GM18519 (cell line): ENCODE measurements around the gene APOL4.
"Not testable (repeated sequence)": the region's sequence is repeated elsewhere in the genome, so short reads cannot be mapped to it uniquely, and the experiment has no call there.

Experiments used
- ATAC-seq: cut with Tn5 transposase; IDR thresholded peaks from one replicate; pipeline ENCODE4 v1.9.1; 2021; ENCODE audit warnings: mild to moderate bottlenecking, moderate library complexity; ENCODE audit not compliant: unreplicated experiment, low FRiP score

Gene APOL4

GRCh38 chr22:36232715-36233401 lies 31.2 kb upstream of the APOL4 start:
- no peak for ATAC-seq

- not testable (repeated sequence) for ATAC-seq
These were observed 29.4 kb upstream of the APOL4 start for GRCh38 chr22:36231051-36231450.

DNA sequence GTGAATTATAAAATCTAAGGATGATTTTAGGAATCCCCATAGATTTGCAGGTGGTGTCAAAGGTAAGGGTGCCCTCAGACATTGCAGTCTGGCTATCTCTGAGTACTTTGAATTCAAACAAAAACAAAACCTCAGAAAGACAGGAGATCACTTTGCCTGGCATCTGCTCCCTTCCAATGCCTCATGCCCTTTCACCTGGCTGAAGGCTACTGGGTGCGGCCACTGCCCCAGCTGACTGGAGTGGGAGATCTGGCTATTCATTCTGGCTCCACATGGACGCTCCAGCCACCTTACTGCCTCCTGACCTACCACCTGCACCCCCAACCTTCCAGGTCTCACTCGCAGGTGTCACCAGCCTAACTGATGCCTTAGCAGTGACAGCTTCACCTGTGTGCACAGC lies 28.0 kb upstream of the APOL4 start:
- not testable (repeated sequence) for ATAC-seq

- ATAC-seq: no peak
These were observed 27.3 kb upstream of the APOL4 start for GRCh38 chr22:36228944-36229343.

DNA sequence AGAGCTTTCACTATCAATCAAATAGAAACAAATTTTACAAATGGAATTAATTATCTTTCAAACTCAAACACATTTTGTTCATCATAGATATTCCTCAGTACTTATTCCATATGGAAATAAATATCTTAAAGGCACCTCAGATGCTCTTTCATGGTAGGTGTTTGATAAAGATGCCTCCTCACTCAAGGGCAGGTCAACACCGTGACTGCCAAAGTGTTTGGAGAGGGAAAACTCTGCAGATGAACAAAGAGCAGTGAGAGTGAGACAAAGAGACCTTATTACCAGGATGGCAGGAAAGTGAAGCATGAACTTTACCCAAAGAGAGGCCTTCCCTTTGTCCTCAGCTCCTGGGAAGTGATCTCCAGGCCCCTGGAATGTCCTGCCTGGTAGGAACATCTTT lies 26.8 kb upstream of the APOL4 start:
- not testable (repeated sequence) for ATAC-seq

DNA sequence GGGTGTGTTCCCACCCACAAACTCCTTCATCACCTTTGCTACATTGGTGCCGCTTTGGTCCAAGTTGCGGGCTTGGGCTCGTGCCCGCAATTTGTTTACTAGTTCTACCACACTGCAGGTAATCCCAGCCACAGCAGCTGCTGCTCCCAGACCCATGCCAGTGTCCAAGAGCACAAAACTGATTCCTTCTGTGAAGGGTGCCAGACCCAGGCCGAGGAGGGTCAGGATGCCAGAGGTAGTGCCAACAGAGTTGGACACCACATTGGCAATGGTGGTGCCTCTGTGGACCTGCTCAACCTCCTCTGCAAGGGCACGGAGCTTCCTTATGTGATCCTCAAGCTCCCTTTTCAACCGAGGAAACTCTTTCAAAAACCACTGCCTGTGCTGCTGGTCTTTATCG lies 26.2 kb upstream of the APOL4 start:
- ATAC-seq: no peak

GRCh38 chr22:36227396-36227795 lies 25.8 kb upstream of the APOL4 start:
- ATAC-seq: no peak

- ATAC-seq: no peak
These were observed 24.6 kb upstream of the APOL4 start for GRCh38 chr22:36226189-36226588.

GRCh38 chr22:36225333-36225922 lies 23.8 kb upstream of the APOL4 start:
- ATAC-seq: no peak

- ATAC-seq: no peak
These were observed 22.6 kb upstream of the APOL4 start for GRCh38 chr22:36224245-36224644.

DNA sequence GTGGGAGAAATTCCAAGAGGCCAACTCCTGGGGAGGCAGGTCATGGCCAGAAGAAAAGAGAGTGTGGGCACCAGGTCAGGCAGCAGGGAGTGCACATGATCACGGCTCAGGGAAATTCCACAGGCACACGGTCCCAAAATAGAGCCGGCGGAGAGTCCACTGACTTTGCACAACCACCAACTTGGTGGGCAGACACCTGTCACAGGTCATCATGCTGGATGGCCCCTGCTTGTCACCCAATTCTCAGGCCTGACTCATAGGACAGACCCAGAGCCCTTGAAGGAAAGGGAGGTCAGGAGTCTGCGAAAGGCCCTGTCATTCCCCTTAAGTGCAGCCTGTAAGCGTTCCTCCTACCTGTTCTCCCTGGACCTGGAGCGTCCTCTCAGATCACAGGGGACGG lies 21.9 kb upstream of the APOL4 start:
- no peak for ATAC-seq

DNA sequence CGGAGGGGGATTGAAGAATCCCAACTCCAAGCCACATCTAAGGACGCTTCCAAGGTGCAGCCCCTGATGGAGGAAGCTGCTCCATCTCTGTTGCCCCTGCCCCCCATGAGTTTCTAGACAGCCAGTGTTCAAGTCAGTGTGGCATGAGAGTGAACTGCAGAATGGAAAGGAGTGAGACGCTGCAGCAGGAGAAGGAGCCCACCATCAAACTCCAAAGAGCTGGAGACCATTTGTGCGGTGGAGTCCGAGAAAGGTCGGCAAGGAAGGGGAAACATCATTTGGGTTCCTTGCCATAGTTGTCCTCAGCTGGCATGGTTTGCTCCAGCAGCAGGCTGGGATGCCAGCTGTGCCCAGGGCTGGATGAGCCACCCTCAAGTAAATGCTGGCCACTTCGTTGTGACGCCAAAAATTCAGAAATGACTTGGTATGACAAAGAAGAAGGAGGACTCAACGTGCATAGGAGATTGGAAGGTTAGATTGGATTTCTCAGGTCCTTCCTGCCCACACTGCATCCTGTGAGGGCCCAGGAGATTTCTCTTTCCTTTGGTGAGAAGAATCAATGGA lies 21.4 kb upstream of the APOL4 start:
- no peak for ATAC-seq

DNA sequence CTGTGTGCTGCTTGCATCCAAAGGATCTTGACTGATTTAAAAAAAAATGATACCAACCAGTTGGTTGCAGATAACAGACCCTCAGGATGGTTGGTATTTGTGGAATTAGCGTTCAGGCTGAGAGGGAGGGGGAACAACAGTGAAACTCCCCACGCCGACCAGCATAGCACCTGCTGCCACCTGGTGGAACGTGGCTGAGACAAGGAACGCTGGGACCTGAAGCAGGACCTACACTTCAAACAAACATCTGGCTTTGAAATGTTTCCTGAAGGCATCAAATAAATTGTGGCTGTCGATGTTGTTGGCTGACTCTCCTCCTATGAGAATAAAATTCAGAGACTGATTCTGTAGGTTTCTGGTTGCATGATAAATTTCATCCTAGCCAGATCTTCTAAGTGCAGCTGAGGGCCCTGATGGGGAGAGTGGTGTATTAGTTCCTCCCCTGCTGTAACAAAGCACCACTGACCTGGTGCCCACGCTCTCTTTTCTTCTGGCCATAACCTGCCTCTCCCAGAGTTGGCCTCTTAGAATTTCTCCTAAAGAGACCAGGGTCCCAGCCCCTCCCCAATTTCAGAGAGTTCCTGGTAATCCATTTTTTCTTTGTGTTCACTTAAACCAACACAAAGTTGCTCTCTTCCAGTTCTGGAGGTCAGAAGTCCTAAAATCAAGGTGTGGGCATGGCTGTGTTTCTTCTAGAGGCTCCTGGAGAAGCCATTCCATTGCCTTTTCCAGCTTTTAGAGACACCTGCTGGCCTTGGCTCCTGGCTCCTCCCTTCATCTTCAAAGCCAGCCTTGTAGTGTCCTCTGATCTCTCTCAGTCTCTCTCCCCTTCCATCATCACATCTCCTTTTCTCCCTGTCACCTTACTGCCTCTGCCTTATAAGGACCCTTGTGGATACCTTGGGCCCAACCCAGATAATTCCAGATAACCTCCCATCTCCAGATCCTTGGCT lies 20.5 kb upstream of the APOL4 start:
- no peak for ATAC-seq

DNA sequence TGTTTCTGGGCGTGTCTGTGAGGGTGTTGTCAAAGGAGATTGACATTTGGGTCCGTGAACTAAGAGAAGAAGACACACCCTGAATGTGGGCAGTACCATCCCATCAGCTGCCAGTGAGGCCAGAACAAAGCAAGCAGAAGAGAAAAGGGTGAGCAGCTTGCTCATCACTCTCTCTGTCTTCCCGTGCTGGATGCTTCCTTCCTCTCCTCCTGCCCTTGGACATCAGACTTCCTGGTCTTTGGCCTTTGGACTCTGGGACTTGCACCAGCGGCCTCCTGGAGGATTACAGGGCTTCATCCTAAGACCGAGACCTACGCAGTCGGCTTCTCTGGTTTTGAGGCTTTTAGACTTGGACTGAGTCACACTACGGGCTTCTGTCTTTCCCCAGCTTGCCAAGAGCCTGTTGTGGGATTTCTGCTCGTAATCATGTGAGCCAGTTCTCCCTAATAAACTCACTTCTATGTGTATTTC lies 18.9 kb upstream of the APOL4 start:
- no peak for ATAC-seq

DNA sequence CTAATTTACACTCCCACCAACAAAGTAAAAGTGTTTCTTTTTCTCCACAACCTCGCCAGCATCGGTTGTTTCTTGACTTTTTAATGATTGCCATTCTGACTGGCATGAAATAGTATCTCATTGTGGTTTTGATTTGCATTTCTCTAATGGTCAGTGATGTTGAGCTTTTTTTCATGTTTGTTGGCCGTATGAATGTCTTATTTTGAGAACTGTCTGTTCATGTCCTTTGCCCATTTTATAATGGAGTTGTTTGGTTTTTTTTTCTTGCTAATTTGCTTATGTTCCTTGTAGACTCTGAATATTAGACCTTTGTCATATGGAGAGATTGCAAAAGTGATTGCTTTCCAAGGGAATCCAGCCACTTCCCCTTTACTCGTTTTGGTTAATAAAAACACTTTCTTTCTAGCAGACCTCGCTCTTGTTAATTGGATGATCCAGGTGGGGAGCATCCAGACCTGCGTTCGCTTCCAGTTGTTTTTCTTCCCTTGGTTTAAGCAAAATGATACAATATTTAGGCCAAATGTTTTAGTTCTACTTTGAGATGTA lies 17.1 kb upstream of the APOL4 start:
- ATAC-seq: no peak

GRCh38 chr22:36215981-36216380 lies 14.4 kb upstream of the APOL4 start:
- ATAC-seq: no peak

DNA sequence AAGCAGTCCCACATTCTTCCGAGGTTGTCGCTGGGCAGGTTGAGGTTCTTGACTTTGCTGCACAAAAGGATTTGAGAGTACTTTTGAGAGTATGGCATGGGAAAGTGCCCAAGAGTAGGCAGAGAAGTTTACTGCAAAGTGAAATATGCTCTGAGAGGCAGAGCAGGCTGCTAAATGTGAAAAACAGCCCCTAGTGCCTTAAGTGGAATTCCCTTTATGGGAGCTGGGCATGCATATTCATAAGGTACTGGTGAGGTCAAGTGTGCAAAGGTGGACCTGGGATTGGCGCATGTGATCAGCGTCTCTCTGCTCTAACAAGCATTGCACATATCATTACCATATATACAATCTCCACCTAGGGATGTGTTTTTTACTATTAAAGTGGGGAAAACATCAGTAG lies 12.0 kb upstream of the APOL4 start:
- no peak for ATAC-seq

DNA sequence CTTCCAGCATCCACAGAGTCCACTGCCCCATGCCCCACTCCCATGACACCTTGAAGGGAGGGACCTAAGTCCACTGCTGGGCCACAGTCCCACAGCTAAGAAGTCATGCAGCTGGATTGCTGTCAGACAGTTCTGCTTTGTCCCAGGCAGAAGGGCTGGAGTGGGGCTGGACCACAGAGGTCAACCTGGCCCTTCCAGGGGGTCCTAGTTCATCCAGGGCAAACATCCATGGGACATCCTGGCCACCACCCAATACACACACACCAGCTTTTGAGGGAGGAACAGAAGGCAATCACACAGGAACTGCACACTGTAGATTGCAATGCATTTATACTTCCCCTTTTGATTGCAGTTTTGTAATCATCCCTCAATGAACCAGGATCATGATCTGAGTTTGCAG lies 11.3 kb upstream of the APOL4 start:
- no peak for ATAC-seq

- no peak for ATAC-seq
These were observed 9.7 kb upstream of the APOL4 start for GRCh38 chr22:36211237-36211861.

DNA sequence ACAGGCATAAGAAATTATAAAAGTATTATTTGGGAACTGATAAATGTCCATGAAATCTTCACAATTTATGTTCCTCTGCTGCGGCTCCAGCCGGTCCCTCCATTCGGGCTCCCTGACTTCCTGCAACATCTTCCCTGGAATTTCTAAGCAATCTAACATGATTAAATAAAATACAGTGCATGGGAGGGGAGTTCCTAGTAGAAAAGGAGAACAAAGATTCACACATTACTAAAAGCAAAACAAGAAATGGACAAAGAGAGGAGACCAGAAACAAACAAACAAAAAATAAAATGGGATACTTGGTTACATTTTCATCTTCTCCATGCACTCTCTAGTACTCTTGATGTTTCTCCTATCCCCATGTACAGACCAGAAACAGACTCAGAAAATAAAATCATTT lies 8.6 kb upstream of the APOL4 start:
- no peak for ATAC-seq
